SK-N-SH (cell line): ENCODE measurements around the gene IL1RL2. TPM values are rescaled to one million over a fixed set of nuclear protein-coding genes. Genes with fewer than 3 reads are reported as not detected.
A peak's percentile ranks its signal among the peaks of the same experiment; 100 is the strongest.

Experiments
- CTCF ChIA-PET: fragments of 300-600, 350-600 bp; formaldehyde crosslinking; extraction: SDS; loops from one replicate; lab custom pipeline; 2021; lab: Yijun Ruan, JAX
- POLR2A ChIA-PET: fragments of 350-600 bp; sonication (Branson Sonifier 250); formaldehyde crosslinking; extraction: SDS; loops from one replicate; lab custom pipeline; 2020; ENCODE audit warnings: antibody characterized with exemption, inconsistent platforms; lab: Yijun Ruan, JAX
- DNase-seq: peaks from one replicate; pipeline ENCODE4 v3.0.0; 2012
- H2AFZ ChIP-seq: fragments of 200-600 bp; sonication (generic); 2 replicates; pipeline ENCODE4 v1.8.1; 2016; ENCODE audit warnings: antibody characterized with exemption, mild to moderate bottlenecking, low read depth
- H3F3A ChIP-seq: fragments of 200-600 bp; sonication (generic); replicated peaks from 2 replicates; pipeline ENCODE3; 2016; ENCODE audit warnings: antibody characterized with exemption, mild to moderate bottlenecking; ENCODE audit not compliant: insufficient read depth
- H3K27ac ChIP-seq, 2 experiments: fragments of 200-500 bp in 1 of 2; fragments of 200-600 bp in 1 of 2; sonication (Bioruptor generic) in 1 of 2; sonication (generic), shearing (Covaris generic) in 1 of 2; 2 replicates each; pipeline versions ENCODE4 v1.5.1 to v1.6.1; 2014 to 2016; ENCODE audit warnings: low read depth in 2 of 2, inconsistent platforms in 1 of 2, low read length in 1 of 2, mild to moderate bottlenecking in 1 of 2, mixed read lengths in 1 of 2
- H3K27me3 ChIP-seq: fragments of 200-600 bp; sonication (generic), shearing (Covaris generic); 2 replicates; pipeline ENCODE4 v1.6.1; 2016; ENCODE audit warnings: mixed run types; ENCODE audit not compliant: insufficient read depth
- H3K36me3 ChIP-seq, 2 experiments: fragments of 200-500 bp in 1 of 2; fragments of 200-600 bp in 1 of 2; sonication (Bioruptor generic) in 1 of 2; sonication (generic) in 1 of 2; replicated peaks in 1 of 2; 2 replicates each; pipeline versions ENCODE3 to v1.5.1; 2014 to 2016; ENCODE audit warnings: low read length in 1 of 2, mild to moderate bottlenecking in 1 of 2; ENCODE audit not compliant: insufficient read depth in 2 of 2, control insufficient read depth in 1 of 2
- H3K4me1 ChIP-seq, 2 experiments: fragments of 200-500 bp in 1 of 2; fragments of 200-600 bp in 1 of 2; sonication (Bioruptor generic) in 1 of 2; sonication (generic), shearing (Covaris generic) in 1 of 2; 2 replicates each; pipeline versions ENCODE4 v1.5.1 to v1.6.1; 2014 to 2016; ENCODE audit warnings: low read depth in 1 of 2, low read length in 1 of 2, mixed run types in 1 of 2; ENCODE audit not compliant: insufficient read depth in 2 of 2, control insufficient read depth in 1 of 2
- H3K4me2 ChIP-seq: fragments of 200-600 bp; sonication (generic), shearing (Covaris generic); 2 replicates; pipeline ENCODE4 v1.6.1; 2017; ENCODE audit warnings: mixed run types
- H3K4me3 ChIP-seq, 2 experiments: fragments of 200-500 bp in 1 of 2; fragments of 200-600 bp in 1 of 2; sonication (Bioruptor generic) in 1 of 2; sonication (generic), shearing (Covaris generic) in 1 of 2; 2 replicates each; pipeline versions ENCODE4 v1.5.1 to v1.8.1; 2014 to 2016; ENCODE audit warnings: low read depth in 2 of 2, inconsistent platforms in 1 of 2, low read length in 1 of 2, mild to moderate bottlenecking in 1 of 2, mixed read lengths in 1 of 2, moderate library complexity in 1 of 2
- H3K79me2 ChIP-seq: fragments of 200-600 bp; sonication (generic); 2 replicates; pipeline ENCODE4 v1.8.1; 2017; ENCODE audit warnings: mild to moderate bottlenecking; ENCODE audit not compliant: insufficient read depth
- H3K9ac ChIP-seq: fragments of 200-600 bp; sonication (generic); 2 replicates; pipeline ENCODE4 v1.6.1; 2017; ENCODE audit warnings: mixed run types
- H3K9me2 ChIP-seq: fragments of 200-600 bp; sonication (generic); 2 replicates; pipeline ENCODE4 v1.6.1; 2017; ENCODE audit warnings: mixed run types
- H3K9me3 ChIP-seq: fragments of 200-600 bp; sonication (generic); 2 replicates; pipeline ENCODE4 v1.6.1; 2017; ENCODE audit warnings: mixed run types, mild to moderate bottlenecking, moderate library complexity
- H4K20me1 ChIP-seq: fragments of 200-600 bp; sonication (generic); 2 replicates; pipeline ENCODE4 v1.6.1; 2017; ENCODE audit warnings: mild to moderate bottlenecking, mixed run types; ENCODE audit not compliant: insufficient read depth
- CTCF ChIP-seq: fragments of 200-600 bp; sonication (generic); IDR thresholded peaks from 2 replicates; pipeline ENCODE4 v1.6.1; 2017; ENCODE audit warnings: antibody characterized with exemption, mild to moderate bottlenecking, moderate library complexity
- FOXJ3 ChIP-seq: sonication (generic); formaldehyde crosslinking; IDR thresholded peaks from 2 replicates; pipeline ENCODE4 v1.5.1; 2020; ENCODE audit warnings: mild to moderate bottlenecking, missing genetic modification reagents
- FOXM1 ChIP-seq: IDR thresholded peaks from 2 replicates; pipeline ENCODE4 v1.4.0; 2012; ENCODE audit warnings: low read depth, mild to moderate bottlenecking
- GATA2 ChIP-seq: sonication (generic); formaldehyde crosslinking; IDR thresholded peaks from 2 replicates; pipeline ENCODE4 v1.5.0; 2020; ENCODE audit warnings: mild to moderate bottlenecking, missing genetic modification reagents
- MXI1 ChIP-seq: IDR thresholded peaks from 2 replicates; pipeline ENCODE4 v1.6.1; 2012; ENCODE audit warnings: mild to moderate bottlenecking, low read depth, low read length, improper control_type of control experiment
- NFIC ChIP-seq: IDR thresholded peaks from 2 replicates; pipeline ENCODE4 v1.4.0; 2012; ENCODE audit warnings: borderline replicate concordance
- NRF1 ChIP-seq: IDR thresholded peaks from 2 replicates; pipeline ENCODE4 v1.6.1; 2012; ENCODE audit warnings: low read depth, mild to moderate bottlenecking, low read length
- RAD21 ChIP-seq: IDR thresholded peaks from 2 replicates; pipeline ENCODE4 v1.6.1; 2012; ENCODE audit warnings: mild to moderate bottlenecking, low read length
- RCOR1 ChIP-seq: fragments of 150-350 bp; IDR thresholded peaks from 2 replicates; pipeline ENCODE4 v1.6.1; 2017; ENCODE audit warnings: antibody characterized with exemption, low read length
- RFX5 ChIP-seq: IDR thresholded peaks from 2 replicates; pipeline ENCODE4 v1.6.1; 2012; ENCODE audit warnings: mild to moderate bottlenecking, improper control_type of control experiment, low read length
- SMC3 ChIP-seq: IDR thresholded peaks from 2 replicates; pipeline ENCODE4 v1.6.1; 2012; ENCODE audit warnings: low read depth, low read length, improper control_type of control experiment
- TCF12 ChIP-seq: IDR thresholded peaks from 2 replicates; pipeline ENCODE4 v1.4.0; 2012
- TEAD4 ChIP-seq: IDR thresholded peaks from 2 replicates; pipeline ENCODE4 v1.4.0; 2012; ENCODE audit warnings: mild to moderate bottlenecking, borderline replicate concordance; ENCODE audit not compliant: insufficient read depth
- WGBS: methylation state at CpG from one replicate; pipeline ENCODE4 v1.1.6; 2017; ENCODE audit warnings: low lambda C conversion rate; 5-methylcytosine and 5-hydroxymethylcytosine counted together
- polyA plus RNA-seq, 3 experiments: library from polyadenylated mRNA; depleted of rRNA; stranded (reverse); fragments of >200 nt; gene quantifications; 2 replicates each; pipeline ENCODE4 v1.2.3, GENCODE V29; 2012
- TF ChIP-seq, protein P1 (sequence below): IDR thresholded peaks from 2 replicates; pipeline ENCODE4; 2012

The IL1RL2 gene
- polyA plus RNA-seq, 1 of the 3 experiments (the other 2 are of a cell fraction) = 0.05 TPM

DNA sequence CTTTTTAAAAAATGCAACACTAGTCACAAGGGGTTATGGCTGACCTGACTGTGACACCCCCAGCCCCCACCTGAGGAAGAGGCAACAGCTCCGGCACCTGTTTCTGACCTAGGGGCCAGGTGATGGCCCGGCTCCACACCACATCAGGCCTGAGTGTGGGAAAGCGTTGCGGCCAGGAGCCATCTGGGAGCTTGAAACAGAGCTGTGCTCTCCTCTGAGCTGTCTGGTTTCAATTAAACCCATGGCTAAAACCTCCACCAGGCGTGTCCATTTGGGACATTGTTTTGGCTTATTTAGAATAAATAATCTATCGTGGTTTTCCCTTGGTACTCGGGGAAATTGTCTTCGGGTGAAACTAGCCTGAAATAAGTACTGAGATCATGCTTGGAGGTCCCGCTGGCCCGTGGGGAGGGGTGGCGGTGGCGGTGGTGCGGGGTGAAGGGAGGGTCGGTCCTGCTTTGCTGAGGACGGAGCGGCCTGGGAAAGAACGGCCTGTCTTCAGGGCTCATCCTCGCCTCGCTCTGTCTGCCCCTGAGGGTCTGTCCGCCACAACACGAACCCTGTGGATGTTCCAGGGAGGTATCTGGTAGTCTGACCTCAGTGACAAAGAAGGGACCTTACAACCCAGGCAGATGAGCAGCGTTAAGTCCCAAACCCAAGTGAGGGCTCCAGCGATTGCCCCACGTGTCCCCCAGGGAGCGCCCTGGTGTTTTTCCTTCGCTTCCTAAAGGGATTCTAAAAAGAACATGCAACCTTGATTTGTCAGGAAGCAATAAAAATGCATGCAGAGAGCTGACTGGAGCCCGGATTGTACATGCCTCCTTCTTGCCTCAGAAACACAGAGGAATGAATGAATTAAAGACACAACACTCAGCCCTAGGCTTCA, 58.7 kb downstream of the IL1RL2 start:
- Histone ChIP-seq H3K9me3 (no peaks in the 10 kb centered on the region), H3K4me2 (peak overlapping the region; percentile 30; the same call in 1 of the 2 replicates), H3K4me3 (no peak overlapping the region), H3K36me3 (no peaks in the 10 kb centered on the region), H3F3A (peaks cover 8% of the 10 kb centered on the region), H3K9ac (no peak overlapping the region), H4K20me1 (no peaks in the 10 kb centered on the region), H3K27ac (no peak overlapping the region), H3K9me2 (no peaks in the 10 kb centered on the region), H2AFZ (no peak overlapping the region), H3K27me3 (no peaks in the 10 kb centered on the region), H3K4me1 (peaks cover 3 to 9% of the 10 kb centered on the region in 2 experiments; a peak in 2 of 4 replicates), H3K79me2 (no peaks in the 10 kb centered on the region)
- no peak for TF ChIP-seq GATA2
- no peak for TF ChIP-seq NFIC
- no peak for TF ChIP-seq TEAD4
- peak; percentile 76 for TF ChIP-seq TCF12
- TF ChIP-seq MXI1 = no peak
- TF ChIP-seq NRF1 = no peak
- no peak for TF ChIP-seq FOXM1
- no peak for TF ChIP-seq SMC3
- TF ChIP-seq, protein P1, sequence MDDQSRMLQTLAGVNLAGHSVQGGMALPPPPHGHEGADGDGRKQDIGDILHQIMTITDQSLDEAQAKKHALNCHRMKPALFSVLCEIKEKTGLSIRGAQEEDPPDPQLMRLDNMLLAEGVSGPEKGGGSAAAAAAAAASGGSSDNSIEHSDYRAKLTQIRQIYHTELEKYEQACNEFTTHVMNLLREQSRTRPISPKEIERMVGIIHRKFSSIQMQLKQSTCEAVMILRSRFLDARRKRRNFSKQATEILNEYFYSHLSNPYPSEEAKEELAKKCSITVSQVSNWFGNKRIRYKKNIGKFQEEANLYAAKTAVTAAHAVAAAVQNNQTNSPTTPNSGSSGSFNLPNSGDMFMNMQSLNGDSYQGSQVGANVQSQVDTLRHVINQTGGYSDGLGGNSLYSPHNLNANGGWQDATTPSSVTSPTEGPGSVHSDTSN = no peak
- ChIA-PET POLR2A (no interaction called here), CTCF (interaction anchor here (1.6 to 11.4 kb wide), 2 partner anchors 224 to 239 kb away, joined by 5 to 159 read pairs; no protein-coding TSS in a partner anchor)
- WGBS = 32% methylated on average over 16 of the region's 27 CpGs
- DNase-seq = peak; percentile 61

GRCh38 chr2:102250278-102250821, 63.5 kb downstream of the IL1RL2 start:
- H2AFZ ChIP-seq = no peak overlapping the region
- CTCF ChIA-PET = interaction anchor here (1.6 to 2.5 kb wide), 3 partner anchors 10 to 250 kb away, joined by 4 to 18 read pairs (median 4); no protein-coding TSS in a partner anchor
- no peak overlapping the region for H3K4me2 ChIP-seq
- POLR2A ChIA-PET = no interaction called here
- H3K27me3 ChIP-seq = no peaks in the 10 kb centered on the region
- H3F3A ChIP-seq = peaks cover 8% of the 10 kb centered on the region
- H3K4me3 ChIP-seq = no peak overlapping the region
- no peak overlapping the region for H3K27ac ChIP-seq
- no peaks in the 10 kb centered on the region for H3K9me2 ChIP-seq
- H3K4me1 ChIP-seq = peaks cover 0 to 5% of the 10 kb centered on the region in 2 experiments; a peak in 1 of 4 replicates
- no peak overlapping the region for H3K9ac ChIP-seq
- H3K9me3 ChIP-seq = no peaks in the 10 kb centered on the region
- DNase-seq = no peak
- no peaks in the 10 kb centered on the region for H3K79me2 ChIP-seq
- no peaks in the 10 kb centered on the region for H3K36me3 ChIP-seq
- H4K20me1 ChIP-seq = no peaks in the 10 kb centered on the region
- no peak for TF ChIP-seq RCOR1
- no peak for TF ChIP-seq FOXJ3
- TF ChIP-seq RFX5 = no peak
- TF ChIP-seq TCF12 = no peak
- TF ChIP-seq CTCF = no peak
- TF ChIP-seq NRF1 = no peak
- TF ChIP-seq RAD21 = no peak
- 92% methylated on average over 19 of the region's 37 CpGs for WGBS
